CD4-positive, alpha-beta T cell treated with Interleukin-1 beta for 1 hour (primary cell): Measurements from ENCODE around the gene SKP2.

Experiments used
- DNase-seq, 2 donors: peaks; one replicate each; pipeline ENCODE4 v3.0.0-alpha.2; 2020 to 2022

The SKP2 gene

DNA sequence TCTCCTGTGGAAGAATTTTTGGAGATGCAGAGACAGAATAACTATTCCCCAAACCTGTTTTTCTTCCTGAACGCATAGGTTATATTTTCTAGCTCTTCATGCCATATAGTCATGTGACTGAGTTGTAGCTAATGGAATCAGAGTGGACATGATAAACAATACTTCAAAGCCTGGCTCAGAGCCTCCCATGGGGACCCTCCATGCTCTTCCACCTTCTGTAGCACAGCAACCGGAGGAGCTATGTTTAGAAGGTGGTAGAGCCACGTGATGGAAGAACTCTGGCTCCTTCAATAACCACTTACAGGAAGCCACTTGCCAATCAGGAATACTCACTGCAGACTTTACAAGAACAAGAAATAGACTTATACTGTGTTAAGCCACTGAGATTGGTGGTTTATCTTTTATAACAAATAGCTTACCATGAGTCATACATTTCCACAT is 50.6 kb downstream of the SKP2 start:
- no peak for DNase-seq

DNA sequence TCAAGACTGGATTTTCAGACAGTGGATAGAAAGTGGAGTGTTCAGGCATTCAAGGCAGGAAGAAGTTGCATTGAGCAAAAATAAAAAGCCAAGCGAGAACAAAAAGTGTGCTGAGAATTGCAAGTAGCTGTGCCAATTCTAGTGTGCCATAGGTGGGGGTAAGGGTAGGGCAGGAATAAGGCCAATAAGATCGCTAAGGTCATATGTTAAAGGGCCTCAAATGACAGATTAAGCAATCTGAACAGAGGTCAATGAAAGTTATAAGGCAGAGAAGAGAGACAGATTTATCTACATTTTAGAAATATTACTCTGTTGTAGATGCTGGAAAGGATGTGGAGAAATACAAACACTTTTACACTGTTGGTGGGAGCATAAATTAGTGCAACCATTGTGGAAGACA is 53.4 kb downstream of the SKP2 start:
- DNase-seq: no peak

DNA sequence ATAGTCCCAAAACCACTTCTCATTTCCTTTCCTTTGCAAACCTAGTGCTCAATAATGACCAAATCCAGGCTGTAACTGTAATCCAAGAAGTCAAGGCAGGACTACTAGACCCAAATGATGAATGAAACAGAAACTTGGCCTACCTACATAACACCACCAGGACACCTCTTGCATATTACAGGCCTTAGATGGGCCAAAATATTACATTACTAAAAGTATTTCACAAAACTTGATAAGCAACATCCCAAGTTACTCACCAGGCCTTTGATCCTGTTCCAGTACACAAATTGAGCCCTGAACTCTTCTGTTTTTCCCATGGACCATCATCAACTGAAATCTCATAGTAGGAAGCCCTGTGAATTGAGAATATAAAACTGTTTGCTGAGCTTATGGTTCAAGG is 55.0 kb downstream of the SKP2 start:
- DNase-seq: no peak

DNA sequence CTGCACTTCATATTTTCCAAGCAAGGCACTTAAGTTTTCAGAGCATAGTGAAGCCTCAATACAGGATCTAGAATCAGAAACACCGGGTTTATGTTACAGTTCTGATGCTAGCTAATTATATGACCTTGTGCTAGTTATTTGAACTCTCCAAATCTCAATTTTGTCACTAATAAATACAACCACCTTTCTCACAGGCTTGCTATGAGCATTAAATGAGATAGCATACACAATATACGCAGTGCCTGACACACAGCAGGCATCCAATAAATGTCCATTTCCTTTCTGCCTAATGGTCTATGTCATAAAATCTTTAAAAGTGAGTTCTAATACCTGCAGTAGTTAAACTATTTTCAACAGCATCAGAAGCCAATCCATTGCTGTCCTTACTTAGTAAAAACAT is 56.9 kb downstream of the SKP2 start:
- no peak for DNase-seq

DNA sequence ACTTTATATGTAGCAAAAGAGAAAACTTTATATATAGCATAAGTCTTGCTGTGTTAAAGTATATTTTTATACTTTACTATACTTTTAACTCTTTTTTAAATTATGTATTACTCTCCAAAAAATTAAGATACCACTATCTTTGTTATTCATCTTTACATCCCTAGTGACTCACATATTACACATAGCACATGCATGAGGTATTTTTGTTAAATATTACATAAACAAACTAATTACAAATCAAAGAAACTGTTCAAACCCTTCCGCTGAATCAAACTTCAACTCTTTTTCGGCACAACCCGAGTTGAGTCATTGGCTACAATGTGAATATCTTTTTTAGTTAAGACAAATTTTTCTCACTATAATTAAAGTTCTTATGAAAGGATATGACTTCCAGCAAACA is 57.8 kb downstream of the SKP2 start:
- no peak for DNase-seq

DNA sequence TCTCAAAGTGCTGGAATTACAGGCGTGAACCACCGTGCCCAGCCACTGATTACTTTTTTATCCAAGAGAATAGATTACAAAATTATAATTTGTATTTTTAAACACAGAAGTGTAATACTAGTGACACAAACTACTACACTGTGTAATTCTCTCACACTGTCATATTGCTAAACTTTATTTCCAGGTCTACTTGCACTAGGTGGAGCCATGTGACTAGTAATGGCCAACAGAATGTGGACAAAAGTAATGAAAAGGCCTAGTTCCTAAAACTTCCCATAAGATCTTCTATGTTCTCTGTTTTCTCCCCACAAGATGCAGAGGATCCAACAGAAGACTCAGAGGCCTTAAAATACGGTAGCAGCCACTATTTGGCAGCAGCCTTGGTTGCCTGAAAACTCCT is 62.5 kb downstream of the SKP2 start:
- no peak for DNase-seq

DNA sequence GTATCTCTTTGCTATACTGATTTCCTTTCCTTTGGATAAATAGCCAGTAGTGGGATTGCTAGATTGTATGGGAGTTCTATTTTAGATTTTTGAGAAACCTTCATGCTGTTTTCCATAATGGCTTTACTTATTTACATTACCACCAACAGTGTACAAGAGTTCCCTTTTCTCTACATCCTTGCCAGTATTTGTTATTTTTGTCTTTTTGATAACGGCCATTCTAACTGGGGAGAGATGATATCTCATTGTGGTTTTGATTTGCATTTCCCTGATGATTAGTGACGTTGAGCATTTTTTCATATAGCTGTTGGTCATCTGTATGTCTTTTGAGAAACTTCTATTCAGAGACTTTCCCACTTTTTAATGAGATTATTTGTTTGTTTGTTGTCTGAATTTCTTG is 64.0 kb downstream of the SKP2 start:
- DNase-seq: no peak

DNA sequence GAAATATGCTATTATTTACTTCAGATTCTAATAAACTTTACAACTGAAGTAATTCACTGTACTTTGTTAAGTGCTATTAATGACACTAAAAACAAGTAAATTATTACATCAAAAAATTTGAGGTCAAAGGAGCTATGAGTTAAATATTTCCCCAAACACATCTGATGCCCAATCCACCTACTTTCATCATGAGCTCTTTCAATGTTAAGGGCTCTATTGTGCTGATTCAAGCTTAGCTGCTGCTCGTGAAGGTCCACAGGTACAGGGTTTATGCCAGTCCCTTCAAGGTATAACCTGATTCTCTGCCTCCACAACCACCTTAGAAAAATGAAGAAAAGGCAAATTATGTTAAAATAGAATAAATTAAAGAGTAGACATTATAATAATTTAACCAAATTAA is 65.7 kb downstream of the SKP2 start:
- DNase-seq: no peak

DNA sequence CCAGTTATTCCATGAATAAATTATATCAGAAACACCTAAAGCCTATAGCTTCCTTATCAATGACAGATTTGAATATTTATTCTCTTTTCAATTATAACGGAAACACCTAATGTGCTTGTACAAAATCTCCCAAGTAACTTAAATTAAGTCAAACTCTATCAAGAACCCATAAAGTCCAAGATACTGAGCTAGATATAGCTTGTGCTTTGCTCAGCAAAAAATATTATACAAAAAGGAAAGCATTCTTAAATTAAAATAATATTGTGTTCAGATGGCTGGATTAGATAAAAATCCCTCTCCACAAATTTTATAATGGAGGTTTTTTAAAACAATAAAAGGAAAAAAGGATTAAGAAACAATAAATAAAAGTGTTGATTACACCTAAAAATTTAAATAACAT is 66.1 kb downstream of the SKP2 start:
- DNase-seq: no peak

DNA sequence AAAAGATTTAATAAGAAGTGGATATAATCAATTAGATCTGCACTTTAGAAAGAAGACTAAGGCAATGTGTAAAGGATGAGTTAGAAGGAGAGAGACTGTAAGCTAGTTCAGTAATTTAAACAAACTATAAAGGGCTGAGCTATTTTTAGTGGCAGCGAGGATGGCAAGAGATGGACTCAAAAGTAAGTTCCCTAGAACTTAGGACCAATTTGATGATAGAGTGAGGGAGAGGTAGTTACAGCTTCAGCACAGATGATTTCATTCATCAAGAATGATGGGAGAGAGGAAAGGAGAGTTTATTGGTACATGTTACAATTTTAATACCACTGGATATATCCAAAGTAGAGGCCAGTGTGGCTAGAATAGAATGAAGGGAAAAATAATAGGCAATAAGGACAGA is 70.7 kb downstream of the SKP2 start:
- no peak for DNase-seq

DNA sequence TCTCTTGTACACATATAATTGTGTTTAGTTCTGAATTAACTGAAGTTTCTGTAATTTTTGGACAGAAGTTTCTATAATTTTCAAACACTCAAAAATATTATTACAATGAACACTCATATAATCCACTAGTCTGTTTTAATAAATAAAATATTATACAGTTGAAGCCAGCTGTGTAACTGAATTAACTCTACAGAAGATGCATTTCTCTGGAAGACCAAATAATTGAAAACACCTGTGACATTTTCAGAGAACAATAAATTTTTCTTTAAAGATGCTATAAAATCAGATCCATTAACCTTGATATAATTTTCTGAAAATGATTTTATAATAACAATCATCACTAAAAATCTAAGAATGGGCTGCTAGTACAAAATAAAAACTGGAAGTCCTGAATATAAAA is 75.1 kb downstream of the SKP2 start:
- DNase-seq: no peak

DNA sequence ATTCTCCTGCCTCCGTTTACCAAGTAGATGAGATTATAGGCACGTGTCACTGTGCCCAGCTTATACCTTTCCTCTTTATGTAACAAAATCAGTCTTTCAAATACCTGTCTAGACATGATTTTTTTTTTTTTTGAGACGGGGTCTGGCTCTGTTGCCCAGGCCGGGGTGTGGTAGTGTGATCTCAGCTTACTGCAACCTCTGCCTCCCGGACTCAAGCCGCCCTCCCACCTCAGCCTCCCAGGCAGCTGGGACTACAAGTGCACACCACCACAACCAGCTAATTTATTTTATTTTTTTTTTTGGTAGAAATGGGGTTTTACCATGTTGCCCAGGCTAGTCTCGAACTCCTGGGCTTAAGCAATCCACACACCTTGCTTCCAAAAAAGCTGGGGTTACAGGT is 76.6 kb downstream of the SKP2 start:
- DNase-seq: no peak

DNA sequence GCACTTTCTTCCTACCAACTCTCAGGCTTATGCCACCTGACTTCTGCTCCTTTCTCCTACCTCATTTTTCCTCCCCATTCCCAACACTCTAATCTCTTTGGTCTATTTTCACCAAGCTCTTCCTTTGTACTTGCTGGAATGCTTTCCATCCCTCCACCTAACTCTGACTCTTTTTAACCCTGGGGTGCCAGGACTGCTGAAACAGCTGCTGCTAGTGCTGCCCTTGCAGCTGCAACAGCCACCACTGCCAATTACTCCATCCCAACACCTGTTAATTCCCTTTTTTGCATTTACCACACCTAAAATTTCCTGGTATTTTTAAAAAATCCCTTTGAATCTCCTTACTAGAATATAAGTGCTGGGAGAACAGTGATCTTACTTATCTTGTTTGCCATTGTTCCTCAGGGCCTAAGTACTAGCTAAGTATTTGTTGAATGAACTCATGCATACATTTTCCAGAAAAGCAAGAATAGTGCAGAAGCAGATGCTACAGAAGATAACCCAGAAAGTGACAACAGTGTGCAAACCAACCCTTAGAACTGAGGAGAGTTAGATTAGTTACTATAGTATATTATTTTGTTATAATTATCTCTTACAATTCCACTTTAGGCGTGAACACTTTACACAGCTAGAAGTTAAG is 78.4 kb downstream of the SKP2 start:
- no peak for DNase-seq

DNA sequence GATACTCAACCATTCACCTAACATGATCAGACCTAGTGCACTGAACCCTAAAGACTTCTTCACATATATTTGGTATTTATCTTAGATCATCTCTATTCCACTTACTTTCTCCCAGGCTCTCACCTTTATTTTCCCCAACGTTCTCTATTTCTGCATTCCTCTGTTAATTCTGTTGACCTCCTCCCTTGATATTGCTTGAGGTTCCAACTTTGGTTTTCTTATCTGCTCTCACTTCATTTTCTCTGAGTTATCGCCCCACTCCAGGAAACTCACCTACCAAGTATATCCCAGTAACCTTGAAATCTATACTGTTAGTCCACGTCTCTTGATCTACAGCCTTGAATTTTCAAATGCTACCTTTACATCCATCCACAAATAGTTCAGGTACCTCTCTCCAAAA is 80.6 kb downstream of the SKP2 start:
- DNase-seq: no peak
